Thyroid gland (tissue), 4 donors: Measurements from ENCODE around the gene SLC35F1. TPM values are rescaled to one million over a fixed set of nuclear protein-coding genes. Genes with fewer than 3 reads are reported as not detected.

Experiments
- DNase-seq, 2 donors: peaks; one replicate each; pipeline ENCODE4 v3.0.0-alpha.2; 2019
- H3K27ac ChIP-seq, 3 donors: fragments of 200-600 bp; sonication (generic); 1 replicate in 2 of 3; 2 replicates in 1 of 3; pipeline ENCODE4 v1.5.1; 2016 to 2019; ENCODE audit warnings: mild to moderate bottlenecking in 1 of 3, moderate library complexity in 1 of 3
- H3K27me3 ChIP-seq: fragments of 200-600 bp; sonication (generic); one replicate; pipeline ENCODE4 v1.5.1; 2019
- H3K36me3 ChIP-seq, 2 donors: fragments of 200-600 bp; sonication (generic); one replicate each; pipeline ENCODE4 v1.5.1; 2016 to 2019
- H3K4me1 ChIP-seq, 2 donors: fragments of 200-600 bp; sonication (generic); one replicate each; pipeline ENCODE4 v1.5.1; 2017 to 2019
- H3K4me3 ChIP-seq, 3 donors: fragments of 200-600 bp; sonication (generic); replicated peaks in 1 of 3; 1 replicate in 2 of 3; 2 replicates in 1 of 3; pipeline ENCODE4 v1.5.1; 2016; ENCODE audit warnings: mild to moderate bottlenecking in 1 of 3
- H3K9me3 ChIP-seq: fragments of 200-600 bp; sonication (generic); one replicate; pipeline ENCODE4 v1.5.1; 2017
- CTCF ChIP-seq, 6 experiments: fragments of 200-600 bp in 3 of 6; fragments of 450-650 bp in 3 of 6; sonication (generic) in 3 of 6; IDR thresholded peaks; one replicate each; pipeline ENCODE4 v1.5.1; 2016 to 2019; ENCODE audit warnings: antibody characterized with exemption in 6 of 6, mild to moderate bottlenecking in 2 of 6, inconsistent platforms in 1 of 6, moderate library complexity in 1 of 6
- POLR2A ChIP-seq, 2 donors: fragments of 450-650 bp; IDR thresholded peaks; one replicate each; pipeline ENCODE4 v1.6.1; 2017; ENCODE audit warnings: antibody characterized with exemption in 2 of 2, mild to moderate bottlenecking in 2 of 2, moderate library complexity in 1 of 2
- WGBS, 2 donors: methylation state at CpG; one replicate each; pipeline ENCODE4 v1.1.5; 2017; 5-methylcytosine and 5-hydroxymethylcytosine counted together
- intact Hi-C: fragments of 100-400 bp; cut with DNase I; formaldehyde crosslinking; loops from one replicate; pipeline ENCODE4 v1.15.1; 2023
- total RNA-seq, 4 donors: library from RNA; depleted of rRNA; stranded (reverse); fragments of >200 nt; gene quantifications; one replicate each; pipeline ENCODE4 v1.2.3, GENCODE V29; 2016

The SLC35F1 gene
- total RNA-seq, 4 donors from 2014 or later = 0.54 to 5.5 (median 1.4) TPM

GRCh38 chr6:118042855-118043254 is 135.8 kb downstream of the SLC35F1 start:
- Histone ChIP-seq H3K4me1 (no peaks in the 10 kb centered on the region), H3K27me3 (no peaks in the 10 kb centered on the region), H3K9me3 (no peaks in the 10 kb centered on the region), H3K27ac (no peak overlapping the region), H3K36me3 (no peaks in the 10 kb centered on the region), H3K4me3 (no peak overlapping the region)
- intact Hi-C loops = no loop called here
- no peak for DNase-seq
- WGBS, 2 donors = 92 to 94% methylated on average over 4 of the region's 4 CpGs
- TF ChIP-seq CTCF (IDR thresholded peaks at IDR 0.05) = no peak
- TF ChIP-seq POLR2A (IDR thresholded peaks at IDR 0.05) = no peak

GRCh38 chr6:118044275-118044674 is 137.2 kb downstream of the SLC35F1 start:
- WGBS, 2 donors = 32 to 45% methylated on average over 2 of the region's 2 CpGs
- no peaks in the 10 kb centered on the region for H3K4me1 ChIP-seq
- intact Hi-C loops = no loop called here
- no peaks in the 10 kb centered on the region for H3K9me3 ChIP-seq
- no peaks in the 10 kb centered on the region for H3K27me3 ChIP-seq
- H3K4me3 ChIP-seq = no peak overlapping the region
- DNase-seq = no peak
- no peaks in the 10 kb centered on the region for H3K36me3 ChIP-seq
- TF ChIP-seq POLR2A (IDR thresholded peaks at IDR 0.05) = no peak
- TF ChIP-seq CTCF (IDR thresholded peaks at IDR 0.05) = no peak
- no peak overlapping the region for H3K27ac ChIP-seq

- H3K4me1 ChIP-seq = no peaks in the 10 kb centered on the region
Measured at GRCh38 chr6:118054082-118054481, 147.0 kb downstream of the SLC35F1 start.

GRCh38 chr6:118061666-118062065 is 154.6 kb downstream of the SLC35F1 start:
- 94 to 95% methylated on average over 8 of the region's 8 CpGs for WGBS, 2 donors
- H3K4me1 ChIP-seq = no peaks in the 10 kb centered on the region
- no peaks in the 10 kb centered on the region for H3K9me3 ChIP-seq
- no peak overlapping the region for H3K4me3 ChIP-seq
- intact Hi-C loops = no loop called here
- no peaks in the 10 kb centered on the region for H3K36me3 ChIP-seq
- no peak for DNase-seq
- TF ChIP-seq POLR2A (IDR thresholded peaks at IDR 0.05) (no peak), CTCF (IDR thresholded peaks at IDR 0.05) (no peak)
- no peaks in the 10 kb centered on the region for H3K27me3 ChIP-seq
- H3K27ac ChIP-seq = no peak overlapping the region

More at GRCh38 chr6:118054082-118054481, 147.0 kb downstream of the SLC35F1 start:
- Histone ChIP-seq H3K27me3 (no peaks in the 10 kb centered on the region), H3K36me3 (no peaks in the 10 kb centered on the region), H3K27ac (no peak overlapping the region), H3K4me3 (no peak overlapping the region), H3K9me3 (no peaks in the 10 kb centered on the region)
- intact Hi-C loops = no loop called here
- WGBS, 2 donors = 89 to 95% methylated on average over 1 of the region's 1 CpG
- TF ChIP-seq POLR2A (IDR thresholded peaks at IDR 0.05) (no peak), CTCF (IDR thresholded peaks at IDR 0.05) (no peak)
- no peak for DNase-seq

- 41 to 48% methylated on average over 2 of the region's 2 CpGs for WGBS, 2 donors
- intact Hi-C loops = no loop called here
- H3K27me3 ChIP-seq = no peaks in the 10 kb centered on the region
- no peak overlapping the region for H3K27ac ChIP-seq
- no peaks in the 10 kb centered on the region for H3K4me1 ChIP-seq
- no peak overlapping the region for H3K4me3 ChIP-seq
- H3K9me3 ChIP-seq = no peaks in the 10 kb centered on the region
- no peaks in the 10 kb centered on the region for H3K36me3 ChIP-seq
- TF ChIP-seq CTCF (IDR thresholded peaks at IDR 0.05) (no peak), POLR2A (IDR thresholded peaks at IDR 0.05) (no peak)
- no peak for DNase-seq
Measured at GRCh38 chr6:118080547-118080946, 173.5 kb downstream of the SLC35F1 start.
